Activated T-cell treated with anti-CD3 and anti-CD28 coated beads for 48 hours (primary cell): ENCODE results near the gene SGMS1.
"Not testable (repeated sequence)": the region's sequence is repeated elsewhere in the genome, so short reads cannot be mapped to it uniquely, and the experiment has no call there.

Source experiments
- DNase-seq: peaks from one replicate; pipeline ENCODE4 v3.0.0-alpha.2; 2020; ENCODE audit warnings: low read depth

SGMS1 gene

GRCh38 chr10:50508315-50509051 lies 115.3 kb downstream of the SGMS1 start:
- DNase-seq: peak; percentile 10

GRCh38 chr10:50506861-50507573 lies 116.7 kb downstream of the SGMS1 start:
- DNase-seq: no peak

- no peak for DNase-seq
Measured at GRCh38 chr10:50504389-50504788, 119.4 kb downstream of the SGMS1 start.

GRCh38 chr10:50503661-50504320 lies 120.0 kb downstream of the SGMS1 start:
- DNase-seq: no peak

- not testable (repeated sequence) for DNase-seq
Measured at GRCh38 chr10:50503156-50503555, 120.6 kb downstream of the SGMS1 start.

- peak; percentile 14 for DNase-seq
Measured at GRCh38 chr10:50501924-50502452, 121.8 kb downstream of the SGMS1 start.

- no peak for DNase-seq
Measured at GRCh38 chr10:50501478-50501877, 122.3 kb downstream of the SGMS1 start.

GRCh38 chr10:50498465-50498864 lies 125.3 kb downstream of the SGMS1 start:
- no peak for DNase-seq

GRCh38 chr10:50497758-50498157 lies 126.0 kb downstream of the SGMS1 start:
- DNase-seq: no peak

- no peak for DNase-seq
Measured at GRCh38 chr10:50496228-50496627, 127.5 kb downstream of the SGMS1 start.

- DNase-seq: no peak
Measured at GRCh38 chr10:50490241-50490640, 133.5 kb downstream of the SGMS1 start.

- DNase-seq: not testable (repeated sequence)
Measured at GRCh38 chr10:50484550-50484949, 139.2 kb downstream of the SGMS1 start.

- DNase-seq: no peak
Measured at GRCh38 chr10:50480054-50481007, 143.4 kb downstream of the SGMS1 start.

GRCh38 chr10:50477287-50478203 lies 146.2 kb downstream of the SGMS1 start:
- no peak for DNase-seq

- no peak for DNase-seq
Measured at GRCh38 chr10:50473756-50474155, 150.0 kb downstream of the SGMS1 start.

GRCh38 chr10:50472914-50473313 lies 150.8 kb downstream of the SGMS1 start:
- DNase-seq: no peak

- DNase-seq: no peak
Measured at GRCh38 chr10:50471583-50471975, 152.2 kb downstream of the SGMS1 start.

GRCh38 chr10:50470798-50471582 lies 152.8 kb downstream of the SGMS1 start:
- no peak for DNase-seq

GRCh38 chr10:50470345-50470744 lies 153.4 kb downstream of the SGMS1 start:
- DNase-seq: no peak

GRCh38 chr10:50469778-50470193 lies 154.0 kb downstream of the SGMS1 start:
- no peak for DNase-seq
